Neural progenitor cell (in vitro differentiated cells): Measurements from ENCODE around the gene LZTS3.

ENCODE experiments used
- CTCF ChIP-seq: fragments of 200-600 bp; sonication (generic); IDR thresholded peaks from 2 replicates; pipeline ENCODE4 v1.5.1; 2017; ENCODE audit warnings: antibody characterized with exemption, mild to moderate bottlenecking
- EZH2 ChIP-seq: fragments of 200-600 bp; sonication (generic); IDR thresholded peaks from 2 replicates; pipeline ENCODE4 v1.6.1; 2017; ENCODE audit warnings: antibody characterized with exemption, mild to moderate bottlenecking, moderate library complexity
- EZH2phosphoT487 ChIP-seq: fragments of 200-600 bp; sonication (generic); IDR thresholded peaks from 2 replicates; pipeline ENCODE4 v1.6.1; 2017; ENCODE audit warnings: antibody characterized with exemption

GRCh38 chr20:3209946-3210317, 36.6 kb upstream of the LZTS3 start:
- no peak for TF ChIP-seq EZH2
- no peak for TF ChIP-seq CTCF
- TF ChIP-seq EZH2phosphoT487 = no peak
